HG03565 (cell line): Measurements from ENCODE around the gene OCEL1.
"Not testable (repeated sequence)": the region's sequence is repeated elsewhere in the genome, so short reads cannot be mapped to it uniquely, and the experiment has no call there.

Experiments used
- ATAC-seq: cut with Tn5 transposase; IDR thresholded peaks from one replicate; pipeline ENCODE4 v1.9.1; 2021; ENCODE audit warnings: mild to moderate bottlenecking, moderate library complexity; ENCODE audit not compliant: unreplicated experiment

The OCEL1 gene

DNA sequence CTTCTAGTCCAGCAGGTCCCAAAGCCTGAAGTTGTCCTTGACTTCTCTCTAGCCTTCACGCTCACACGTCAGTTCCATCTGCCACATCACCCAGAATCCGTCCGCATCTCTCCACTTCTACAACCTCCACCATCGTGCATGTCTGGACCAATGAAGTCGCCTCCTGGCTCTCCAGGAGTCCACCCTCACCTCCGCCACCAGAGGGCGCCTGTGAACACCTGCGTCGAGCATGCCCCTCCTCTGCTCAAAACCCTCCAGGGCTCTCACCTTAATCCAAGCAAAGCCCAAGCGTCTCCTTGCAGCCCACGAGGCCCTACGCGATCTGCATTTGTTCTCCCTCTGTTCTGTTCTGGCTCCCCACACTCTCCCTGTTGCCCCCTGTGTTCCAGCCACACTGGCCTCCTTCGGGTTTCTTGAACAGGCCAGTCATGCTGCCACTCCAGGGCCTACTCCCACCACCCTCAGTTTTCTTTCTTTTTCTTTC is 34.9 kb downstream of the OCEL1 start:
- no peak for ATAC-seq

DNA sequence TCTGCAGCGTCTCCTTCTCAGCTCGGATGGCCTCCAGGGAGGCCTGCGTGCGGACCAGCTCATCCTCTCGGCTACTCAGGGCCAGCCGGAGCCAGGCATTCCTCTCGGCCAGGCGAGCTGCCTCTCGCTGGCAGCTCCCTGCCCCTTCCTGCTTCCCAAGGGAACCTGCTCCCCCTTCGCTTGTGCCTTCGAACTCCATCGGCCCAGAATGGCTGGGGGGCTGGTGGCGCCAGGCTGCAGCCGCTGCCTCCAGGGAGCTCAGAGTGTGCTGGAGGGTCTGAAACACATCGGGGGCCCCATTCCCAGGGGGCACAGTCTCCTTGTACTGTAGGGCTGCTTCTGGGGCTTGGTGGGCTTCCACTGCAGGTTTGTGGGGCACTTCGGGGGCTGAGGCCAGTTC is 36.5 kb downstream of the OCEL1 start:
- no peak for ATAC-seq

DNA sequence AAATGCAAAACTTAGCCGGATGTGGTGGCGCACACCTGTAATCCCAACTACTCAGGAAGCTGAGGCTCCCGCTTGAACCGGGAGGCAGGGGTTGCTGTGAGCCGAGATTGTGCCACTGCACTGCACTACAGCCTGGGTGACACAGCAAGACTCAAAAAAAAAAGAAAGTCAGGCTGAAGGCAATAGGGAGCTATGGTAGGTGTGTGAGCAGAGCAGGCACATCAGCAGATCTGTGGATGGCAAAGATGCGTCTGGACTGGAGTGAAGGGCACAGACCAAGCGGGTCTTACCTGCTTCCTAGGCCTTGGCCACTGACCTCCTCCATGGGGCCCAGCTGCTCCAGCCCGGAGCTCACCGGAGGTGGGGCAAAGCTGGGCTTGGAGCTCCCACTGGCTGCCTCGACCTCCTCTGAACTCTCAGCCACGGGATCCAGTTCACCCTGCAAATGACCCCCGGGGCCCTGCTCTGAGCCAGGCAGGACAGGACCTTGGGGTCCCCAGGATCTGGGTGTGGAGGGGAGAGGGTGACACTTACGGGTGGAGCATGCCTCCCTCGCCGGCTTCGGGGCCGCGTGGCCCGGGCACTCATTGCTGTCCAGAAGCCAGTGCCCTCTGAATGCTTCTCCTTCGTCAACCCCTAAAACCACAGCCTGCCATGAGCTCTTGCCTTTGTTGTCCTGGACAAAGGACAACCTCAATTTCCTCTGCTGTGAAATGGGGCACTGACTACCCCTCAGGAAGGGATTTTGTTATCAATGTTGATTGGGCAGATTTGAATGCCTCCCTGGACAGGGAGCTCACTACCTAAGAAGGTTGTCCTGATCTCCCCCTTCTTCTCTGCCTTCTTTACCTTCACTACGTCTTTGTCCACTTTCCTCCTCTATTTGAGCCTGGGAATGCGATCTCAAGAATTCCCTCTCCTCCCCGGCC is 38.0 kb downstream of the OCEL1 start:
- ATAC-seq, result no peak

DNA sequence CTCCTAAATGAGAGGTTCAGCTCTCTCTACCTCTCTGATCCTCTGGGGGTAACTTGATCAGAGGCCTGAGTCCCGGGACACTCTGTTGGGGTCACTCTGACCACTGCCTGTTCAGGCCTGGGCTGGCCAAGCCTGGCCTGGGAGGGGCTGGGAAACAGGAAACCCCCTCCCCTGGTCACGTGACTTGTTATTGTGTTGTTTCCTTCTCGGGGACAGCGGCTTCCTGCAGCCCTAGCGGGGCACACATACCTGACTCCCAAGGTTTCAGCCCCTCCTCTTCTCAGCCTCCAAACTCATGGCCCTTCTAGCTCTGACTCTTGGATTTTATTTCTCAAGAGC is 38.6 kb downstream of the OCEL1 start, which contains the start of gene USHBP1:
Gene USHBP1, minus strand, starts transcription at position 105 of the 339 bp plus-strand sequence. CDS start 446 bp downstream, outside the sequence.
- no peak for ATAC-seq

DNA sequence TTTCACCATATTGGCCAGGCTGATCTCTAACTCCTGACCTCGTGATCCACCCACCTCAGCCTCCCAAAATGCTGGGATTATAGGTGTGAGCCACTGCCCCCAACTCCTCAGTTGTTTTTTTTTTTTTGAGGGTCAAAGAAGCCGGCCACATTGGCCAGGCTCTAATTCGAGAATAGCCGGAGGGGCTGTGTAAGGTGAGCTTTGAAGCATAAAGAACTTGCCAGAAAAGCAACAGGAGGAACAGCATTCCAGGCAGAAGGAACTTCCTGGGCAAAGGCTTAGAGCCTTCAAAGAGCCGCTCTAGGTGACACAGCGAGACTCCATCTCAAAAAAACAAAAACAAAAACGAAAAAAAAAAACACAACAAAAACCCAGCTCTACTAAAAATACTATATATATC is 40.0 kb downstream of the OCEL1 start:
- no peak for ATAC-seq

DNA sequence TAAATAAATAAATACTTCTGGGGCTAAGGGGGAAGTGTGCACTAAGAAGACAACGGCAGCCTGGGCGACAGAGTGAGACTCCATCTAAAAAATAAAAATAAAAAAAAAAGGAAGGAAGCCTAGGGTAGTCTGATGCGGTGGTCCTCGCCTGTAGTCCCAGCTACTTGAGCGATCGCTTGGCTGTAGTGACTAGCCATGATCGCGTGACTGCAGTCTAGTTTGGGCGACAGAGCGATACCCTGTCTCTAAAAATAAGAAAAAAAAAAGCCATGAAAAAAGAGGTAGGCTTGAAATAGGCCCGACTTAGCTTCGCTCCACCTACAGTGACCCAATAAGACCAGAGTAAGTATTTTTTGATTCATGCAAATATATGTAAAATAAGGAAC is 40.6 kb downstream of the OCEL1 start:
- ATAC-seq, result peak; percentile 21

DNA sequence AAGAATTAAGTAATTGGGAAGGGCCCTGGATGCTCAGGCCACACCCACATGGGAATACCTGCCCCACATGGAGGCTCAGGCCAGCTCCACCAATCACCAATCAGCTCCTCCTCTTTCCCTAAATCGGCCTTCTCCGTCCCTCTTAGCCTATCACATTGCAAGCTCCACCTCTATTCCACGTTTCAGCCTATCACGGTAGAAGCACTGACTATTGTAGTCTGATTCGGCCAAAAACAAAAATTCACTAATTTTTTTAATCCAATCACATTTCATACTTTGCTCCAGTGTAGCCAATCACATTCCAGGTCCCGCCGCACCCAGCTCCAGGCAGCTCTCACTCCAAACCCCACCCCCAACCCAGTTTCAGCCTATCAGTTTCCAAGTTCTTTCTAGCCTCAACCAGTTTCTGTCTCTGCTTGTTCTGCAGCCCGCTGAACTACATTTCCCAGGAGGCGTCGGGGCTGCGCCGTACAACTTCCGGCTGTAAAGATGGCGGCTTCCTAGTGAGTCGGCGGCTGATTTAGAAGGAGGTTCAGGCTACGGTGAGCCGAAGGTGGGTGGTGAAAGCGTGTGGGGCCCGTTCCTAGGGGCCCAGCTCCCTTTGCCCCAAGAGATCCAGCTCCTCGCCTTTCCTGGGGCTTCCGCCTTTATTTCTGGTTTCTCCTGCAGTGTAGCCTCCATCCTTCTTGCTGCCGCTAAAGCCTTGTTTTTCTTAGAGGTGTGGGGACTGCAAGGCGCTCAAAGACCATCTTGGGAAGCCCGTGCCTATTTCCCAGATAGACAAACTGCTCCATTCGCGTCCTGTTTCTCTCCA is 41.2 kb downstream of the OCEL1 start, which contains the start of gene BABAM1:
Gene BABAM1, plus strand, starts transcription at position 469 of the 814 bp plus-strand sequence. CDS start 1,364 bp downstream, outside the sequence.
- peak; percentile 80 for ATAC-seq

DNA sequence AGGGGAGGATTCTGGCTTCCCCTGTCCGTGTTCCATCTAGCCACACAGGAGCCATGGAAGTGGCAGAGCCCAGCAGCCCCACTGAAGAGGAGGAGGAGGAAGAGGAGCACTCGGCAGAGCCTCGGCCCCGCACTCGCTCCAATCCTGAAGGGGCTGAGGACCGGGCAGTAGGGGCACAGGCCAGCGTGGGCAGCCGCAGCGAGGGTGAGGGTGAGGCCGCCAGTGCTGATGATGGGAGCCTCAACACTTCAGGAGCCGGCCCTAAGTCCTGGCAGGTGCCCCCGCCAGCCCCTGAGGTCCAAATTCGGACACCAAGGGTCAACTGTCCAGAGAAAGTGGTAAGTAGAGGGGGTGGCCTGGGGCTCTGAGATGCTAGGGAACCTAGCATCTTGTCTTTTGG is 42.7 kb downstream of the OCEL1 start:
- no peak for ATAC-seq

DNA sequence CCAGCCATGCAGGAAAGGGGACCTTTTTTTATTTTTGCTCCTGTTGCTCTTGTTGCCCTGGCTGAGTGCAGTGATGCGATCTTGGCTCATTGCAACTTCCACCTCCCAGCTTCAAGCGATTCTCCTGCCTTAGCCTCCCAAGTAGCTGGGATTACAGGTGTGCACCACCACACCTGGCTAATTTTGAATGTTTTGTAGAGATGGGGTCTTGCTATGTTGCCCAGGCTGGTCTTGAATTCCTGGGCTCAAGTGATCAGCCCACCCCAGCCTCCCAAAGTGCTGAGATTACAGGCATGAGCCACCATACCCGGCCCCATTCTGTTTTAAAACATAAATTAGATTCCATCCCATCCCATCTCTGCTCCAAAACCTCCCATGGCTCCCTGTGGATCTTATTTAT is 48.9 kb downstream of the OCEL1 start:
- ATAC-seq, result not testable (repeated sequence)

DNA sequence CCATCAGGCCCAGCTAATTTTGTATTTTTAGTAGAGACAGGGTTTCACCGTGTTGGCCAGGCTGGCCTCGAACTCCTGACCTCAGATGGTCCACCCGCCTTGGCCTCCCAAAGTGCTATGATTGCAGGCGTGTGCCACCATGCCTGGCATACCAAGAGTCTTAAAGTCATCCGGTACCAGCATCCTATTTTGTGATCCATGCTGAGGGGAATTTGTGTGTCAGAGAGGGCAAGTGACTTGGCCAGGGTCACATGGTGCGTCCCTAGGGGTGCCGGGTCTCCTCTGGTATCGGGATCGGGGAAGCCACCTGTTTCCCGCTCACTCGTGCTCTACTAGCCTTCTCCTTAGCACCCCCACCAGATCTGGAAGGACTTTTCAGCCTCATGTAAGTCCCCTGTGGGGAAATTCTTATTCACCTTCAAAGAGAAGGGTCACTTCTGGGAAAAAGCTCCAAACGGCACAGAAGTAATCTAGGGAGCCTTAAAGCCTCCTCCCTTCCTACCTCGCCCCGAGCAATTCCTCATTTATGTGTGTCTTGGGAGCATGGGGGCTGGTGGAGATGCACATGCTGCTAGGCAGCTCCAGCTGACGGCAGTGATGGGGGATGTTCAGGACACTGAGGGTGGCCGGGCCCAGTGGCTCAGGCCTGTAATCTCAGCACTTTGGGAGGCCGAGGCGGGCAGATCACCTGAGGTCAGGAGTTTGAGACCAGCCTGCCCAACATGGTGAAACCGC is 49.6 kb downstream of the OCEL1 start:
- ATAC-seq, result no peak
